B cell (primary cell): ENCODE measurements around the gene TACO1.

Experiments used
- CTCF ChIP-seq: fragments of 200-600 bp; IDR thresholded peaks from one replicate; pipeline ENCODE4 v1.8.0; 2022; ENCODE audit warnings: antibody characterized with exemption, mild to moderate bottlenecking
- EZH2 ChIP-seq: IDR thresholded peaks from 2 replicates; pipeline ENCODE4 v1.6.1; 2012; ENCODE audit warnings: borderline replicate concordance, low read depth, mild to moderate bottlenecking, moderate library complexity, low read length; ENCODE audit not compliant: insufficient read depth, poor library complexity, severe bottlenecking

DNA sequence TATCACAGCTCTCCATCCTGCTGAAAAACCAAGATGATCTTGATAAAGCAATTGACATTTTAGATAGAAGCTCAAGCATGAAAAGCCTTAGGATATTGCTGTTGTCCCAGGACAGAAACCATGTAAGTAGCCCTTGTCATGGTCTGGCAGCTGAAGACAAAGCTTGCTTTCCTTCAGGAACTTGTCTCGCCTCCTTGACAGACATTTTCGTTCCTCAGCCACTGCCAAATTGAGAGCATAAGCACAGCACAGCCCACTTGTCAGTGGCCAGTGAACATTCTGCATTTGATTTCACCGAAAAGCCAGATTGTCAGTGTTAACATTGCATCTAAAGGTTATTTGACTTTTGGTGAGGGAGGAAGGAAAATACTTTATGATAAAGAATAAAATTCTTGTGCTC lies 57.1 kb downstream of the TACO1 start:
- no peak for TF ChIP-seq CTCF
- no peak for TF ChIP-seq EZH2
